ENCODE measurements around the gene ELK1.

DNA sequence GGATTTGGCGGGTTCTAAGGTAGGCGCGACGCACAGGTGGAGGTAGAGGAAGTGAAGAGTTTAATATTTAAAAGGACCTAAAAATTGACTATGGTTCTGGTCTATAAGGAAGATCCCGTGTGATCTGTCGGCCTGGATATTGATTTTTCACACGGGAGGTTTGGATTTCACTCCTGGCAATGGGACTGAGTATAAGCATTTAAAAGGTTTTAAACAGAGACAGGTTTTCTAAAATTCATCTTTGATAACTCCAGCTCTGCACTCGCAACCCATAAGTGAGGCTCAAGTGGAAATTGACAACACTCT is 9.0 kb upstream of the ELK1 start:
- TF ChIP-seq CTCF (conservative IDR thresholded peaks at IDR 0.05; ENCODE audit: low read depth, low read length), result no peak
- TF ChIP-seq CHD1 (IDR thresholded peaks at IDR 0.05; ENCODE audit: low read depth, low read length), result no peak
- TF ChIP-seq RAD21 (IDR thresholded peaks at IDR 0.05; ENCODE audit: low read length), result no peak
- TF ChIP-seq POLR2A (IDR thresholded peaks at IDR 0.05; ENCODE audit: low read depth, low read length), result no peak
- no peak for TF ChIP-seq NFE2L2 (IDR thresholded peaks at IDR 0.05; ENCODE audit: low read depth, low read length)
- no peak for TF ChIP-seq CEBPB (IDR thresholded peaks at IDR 0.05; ENCODE audit: low read depth, low read length)
- no peak for TF ChIP-seq FOS (IDR thresholded peaks at IDR 0.05; ENCODE audit: low read depth, low read length)
- TF ChIP-seq MXI1 (IDR thresholded peaks at IDR 0.05; ENCODE audit: borderline replicate concordance, low read depth, low read length), result no peak

Data from IMR-90 (cell line).